HCT116 (cell line): Measurements from ENCODE around the gene CXXC5.

Experiments used
- ATF3 ChIP-seq: IDR thresholded peaks from 2 replicates; pipeline ENCODE4 v1.6.1; 2012
- EZH2 ChIP-seq: fragments of 200-600 bp; sonication (generic); IDR thresholded peaks from 2 replicates; pipeline ENCODE4 v1.6.1; 2017; ENCODE audit warnings: antibody characterized with exemption, mixed run types
- EZH2phosphoT487 ChIP-seq: fragments of 200-600 bp; IDR thresholded peaks from 2 replicates; pipeline ENCODE4 v1.6.1; 2018; ENCODE audit warnings: antibody characterized with exemption, borderline replicate concordance
- MAX ChIP-seq: IDR thresholded peaks from 2 replicates; pipeline ENCODE4 v1.6.1; 2012
- POLR2A ChIP-seq: IDR thresholded peaks from 2 replicates; pipeline ENCODE4 v1.7.0; 2011; ENCODE audit warnings: borderline replicate concordance; ENCODE audit not compliant: insufficient read depth, insufficient read length; ENCODE audit errors: extremely low read depth
- POLR2AphosphoS5 ChIP-seq: IDR thresholded peaks from 2 replicates; pipeline ENCODE4 v1.6.1; 2011; ENCODE audit warnings: mild to moderate bottlenecking, low read depth, low read length, moderate library complexity
- RAD21 ChIP-seq: IDR thresholded peaks from 2 replicates; pipeline ENCODE4 v1.6.1; 2012; ENCODE audit warnings: low read depth, mild to moderate bottlenecking
- REST ChIP-seq: IDR thresholded peaks from 2 replicates; pipeline ENCODE4 v1.6.1; 2012; ENCODE audit warnings: low read depth
- SP1 ChIP-seq: IDR thresholded peaks from 2 replicates; pipeline ENCODE4 v1.6.1; 2012; ENCODE audit warnings: low read depth
- TCF7L2 ChIP-seq: IDR thresholded peaks from 2 replicates; pipeline ENCODE4 v1.7.0; 2011; ENCODE audit warnings: borderline replicate concordance, inconsistent platforms; ENCODE audit not compliant: insufficient read depth, insufficient read length; ENCODE audit errors: extremely low read depth
- YY1 ChIP-seq: IDR thresholded peaks from 2 replicates; pipeline ENCODE4 v1.6.1; 2011; ENCODE audit warnings: low read length, low read depth, moderate library complexity, mild to moderate bottlenecking; ENCODE audit not compliant: insufficient replicate concordance; ENCODE audit errors: extremely low read depth
- TF ChIP-seq, protein P1 (sequence below), 3 experiments: fragments of 200-600 bp in 1 of 3; sonication (generic) in 1 of 3; IDR thresholded peaks in 2 of 3; conservative IDR thresholded peaks in 1 of 3; 2 replicates each; pipeline ENCODE4 v1.5.1; 2012 to 2017; ENCODE audit warnings: low read depth in 2 of 3, low read length in 2 of 3, antibody characterized with exemption in 1 of 3, borderline replicate concordance in 1 of 3, control low read depth in 1 of 3, mild to moderate bottlenecking in 1 of 3, mixed read lengths in 1 of 3, mixed run types in 1 of 3, moderate library complexity in 1 of 3; ENCODE audit not compliant: insufficient read depth in 1 of 3
- TF ChIP-seq, protein P2 (sequence below): IDR thresholded peaks from 2 replicates; pipeline ENCODE4 v1.6.1; 2011; ENCODE audit warnings: mild to moderate bottlenecking, low read length, moderate library complexity; ENCODE audit not compliant: insufficient replicate concordance; ENCODE audit errors: extremely low read depth

- TF ChIP-seq EZH2phosphoT487 (no peak), SP1 (no peak), RAD21 (no peak), TCF7L2 (no peak), REST (no peak), POLR2AphosphoS5 (no peak), YY1 (no peak), POLR2A (no peak), ATF3 (no peak), MAX (no peak), EZH2 (no peak)
- TF ChIP-seq, protein P1, sequence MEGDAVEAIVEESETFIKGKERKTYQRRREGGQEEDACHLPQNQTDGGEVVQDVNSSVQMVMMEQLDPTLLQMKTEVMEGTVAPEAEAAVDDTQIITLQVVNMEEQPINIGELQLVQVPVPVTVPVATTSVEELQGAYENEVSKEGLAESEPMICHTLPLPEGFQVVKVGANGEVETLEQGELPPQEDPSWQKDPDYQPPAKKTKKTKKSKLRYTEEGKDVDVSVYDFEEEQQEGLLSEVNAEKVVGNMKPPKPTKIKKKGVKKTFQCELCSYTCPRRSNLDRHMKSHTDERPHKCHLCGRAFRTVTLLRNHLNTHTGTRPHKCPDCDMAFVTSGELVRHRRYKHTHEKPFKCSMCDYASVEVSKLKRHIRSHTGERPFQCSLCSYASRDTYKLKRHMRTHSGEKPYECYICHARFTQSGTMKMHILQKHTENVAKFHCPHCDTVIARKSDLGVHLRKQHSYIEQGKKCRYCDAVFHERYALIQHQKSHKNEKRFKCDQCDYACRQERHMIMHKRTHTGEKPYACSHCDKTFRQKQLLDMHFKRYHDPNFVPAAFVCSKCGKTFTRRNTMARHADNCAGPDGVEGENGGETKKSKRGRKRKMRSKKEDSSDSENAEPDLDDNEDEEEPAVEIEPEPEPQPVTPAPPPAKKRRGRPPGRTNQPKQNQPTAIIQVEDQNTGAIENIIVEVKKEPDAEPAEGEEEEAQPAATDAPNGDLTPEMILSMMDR (IDR thresholded peaks at IDR 0.05 in 2 of 3, conservative IDR thresholded peaks at IDR 0.05 in 1 of 3; ENCODE audit: borderline replicate concordance in 1 of 3, insufficient read depth in 1 of 3, low read depth in 2 of 3, low read length in 2 of 3): no peak
- TF ChIP-seq, protein P2, sequence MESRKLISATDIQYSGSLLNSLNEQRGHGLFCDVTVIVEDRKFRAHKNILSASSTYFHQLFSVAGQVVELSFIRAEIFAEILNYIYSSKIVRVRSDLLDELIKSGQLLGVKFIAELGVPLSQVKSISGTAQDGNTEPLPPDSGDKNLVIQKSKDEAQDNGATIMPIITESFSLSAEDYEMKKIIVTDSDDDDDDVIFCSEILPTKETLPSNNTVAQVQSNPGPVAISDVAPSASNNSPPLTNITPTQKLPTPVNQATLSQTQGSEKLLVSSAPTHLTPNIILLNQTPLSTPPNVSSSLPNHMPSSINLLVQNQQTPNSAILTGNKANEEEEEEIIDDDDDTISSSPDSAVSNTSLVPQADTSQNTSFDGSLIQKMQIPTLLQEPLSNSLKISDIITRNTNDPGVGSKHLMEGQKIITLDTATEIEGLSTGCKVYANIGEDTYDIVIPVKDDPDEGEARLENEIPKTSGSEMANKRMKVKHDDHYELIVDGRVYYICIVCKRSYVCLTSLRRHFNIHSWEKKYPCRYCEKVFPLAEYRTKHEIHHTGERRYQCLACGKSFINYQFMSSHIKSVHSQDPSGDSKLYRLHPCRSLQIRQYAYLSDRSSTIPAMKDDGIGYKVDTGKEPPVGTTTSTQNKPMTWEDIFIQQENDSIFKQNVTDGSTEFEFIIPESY: no peak
These were observed 13.6 kb upstream of the CXXC5 start for GRCh38 chr5:139634541-139634940.
